Breast epithelium (tissue), 3 donors: ENCODE measurements around the gene DNM1L.

Source experiments
- CTCF ChIP-seq, 3 donors: fragments of 450-650 bp; IDR thresholded peaks; one replicate each; pipeline ENCODE4 v1.5.1; 2016 to 2017; ENCODE audit warnings: antibody characterized with exemption in 3 of 3, mild to moderate bottlenecking in 3 of 3, moderate library complexity in 3 of 3
- POLR2A ChIP-seq: fragments of 450-650 bp; IDR thresholded peaks from one replicate; pipeline ENCODE4 v1.6.1; 2016; ENCODE audit warnings: antibody characterized with exemption, mild to moderate bottlenecking, moderate library complexity
- POLR2AphosphoS5 ChIP-seq, 3 donors: sonication (generic); formaldehyde crosslinking; IDR thresholded peaks; one replicate each; pipeline ENCODE4 v1.6.1; 2017; ENCODE audit warnings: antibody characterized with exemption in 3 of 3

GRCh38 chr12:32680787-32681186, 1.7 kb downstream of the DNM1L start:
- TF ChIP-seq CTCF (IDR thresholded peaks at IDR 0.05) (no peak), POLR2A (no peak), POLR2AphosphoS5 (IDR thresholded peaks at IDR 0.05) (no peak)
